ENCODE measurements around the gene KCTD1.

DNA sequence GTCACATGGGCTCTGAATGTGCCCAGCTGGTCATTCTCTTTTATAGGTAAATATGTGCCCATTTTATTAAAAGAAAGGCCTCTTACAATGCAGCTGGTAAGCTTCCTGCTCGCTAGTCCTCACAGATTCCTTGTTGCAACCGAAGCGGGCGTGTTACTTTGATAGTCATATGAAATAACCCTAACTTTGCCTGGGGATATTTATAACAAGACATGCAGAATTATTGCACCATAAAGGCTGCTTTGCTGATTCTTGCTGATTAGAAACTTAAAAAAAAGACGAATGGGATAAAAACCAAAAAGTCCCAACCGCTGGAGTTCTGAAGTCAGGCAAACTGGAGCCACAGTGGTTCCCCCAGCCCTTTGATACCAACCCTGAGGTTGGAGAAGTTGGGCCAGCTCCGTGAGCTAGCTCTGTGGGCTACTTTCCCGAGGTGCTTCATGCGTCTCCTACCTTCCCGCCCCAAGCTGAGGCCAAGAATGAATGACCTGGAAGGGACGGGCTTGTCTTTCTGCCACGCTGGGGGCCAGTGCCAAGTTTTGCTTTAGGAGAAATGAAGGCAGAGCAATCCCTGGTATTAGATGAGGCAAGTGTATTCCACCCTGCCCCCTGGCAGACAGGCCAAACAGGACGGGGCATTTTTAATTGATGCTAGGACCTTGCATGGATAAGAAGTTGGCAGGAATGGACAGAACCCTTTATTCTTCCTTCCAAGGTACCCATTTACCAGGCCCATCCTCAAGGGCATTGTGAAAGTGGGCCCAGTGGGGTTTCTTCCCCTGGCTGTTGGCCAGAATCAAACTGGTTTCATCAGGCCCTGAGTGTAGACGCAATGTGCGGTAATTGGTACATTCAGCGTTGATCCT lies 140.4 kb downstream of the KCTD1 start:
- TF ChIP-seq POLR2A (IDR thresholded peaks at IDR 0.05): no peak
- TF ChIP-seq, protein P1, sequence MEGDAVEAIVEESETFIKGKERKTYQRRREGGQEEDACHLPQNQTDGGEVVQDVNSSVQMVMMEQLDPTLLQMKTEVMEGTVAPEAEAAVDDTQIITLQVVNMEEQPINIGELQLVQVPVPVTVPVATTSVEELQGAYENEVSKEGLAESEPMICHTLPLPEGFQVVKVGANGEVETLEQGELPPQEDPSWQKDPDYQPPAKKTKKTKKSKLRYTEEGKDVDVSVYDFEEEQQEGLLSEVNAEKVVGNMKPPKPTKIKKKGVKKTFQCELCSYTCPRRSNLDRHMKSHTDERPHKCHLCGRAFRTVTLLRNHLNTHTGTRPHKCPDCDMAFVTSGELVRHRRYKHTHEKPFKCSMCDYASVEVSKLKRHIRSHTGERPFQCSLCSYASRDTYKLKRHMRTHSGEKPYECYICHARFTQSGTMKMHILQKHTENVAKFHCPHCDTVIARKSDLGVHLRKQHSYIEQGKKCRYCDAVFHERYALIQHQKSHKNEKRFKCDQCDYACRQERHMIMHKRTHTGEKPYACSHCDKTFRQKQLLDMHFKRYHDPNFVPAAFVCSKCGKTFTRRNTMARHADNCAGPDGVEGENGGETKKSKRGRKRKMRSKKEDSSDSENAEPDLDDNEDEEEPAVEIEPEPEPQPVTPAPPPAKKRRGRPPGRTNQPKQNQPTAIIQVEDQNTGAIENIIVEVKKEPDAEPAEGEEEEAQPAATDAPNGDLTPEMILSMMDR (IDR thresholded peaks at IDR 0.05): no peak

Data from lower leg skin (tissue), 3 donors.